Erythroblast (primary cell): Measurements from ENCODE around the gene CHIC1.
"Not testable (repeated sequence)": the region's sequence is repeated elsewhere in the genome, so short reads cannot be mapped to it uniquely, and the experiment has no call there.

ENCODE experiments used
- DNase-seq, 2 experiments: peaks; one replicate each; lab custom pipeline; 2025; lab: John Stamatoyannopoulos, UW
- GATA1 ChIP-seq: IDR thresholded peaks from 2 replicates; pipeline ENCODE4 v1.6.1; 2011; ENCODE audit warnings: low read depth, mild to moderate bottlenecking, control low read depth, low read length, moderate library complexity
- POLR2A ChIP-seq: IDR thresholded peaks from 2 replicates; pipeline ENCODE4 v1.6.1; 2011; ENCODE audit warnings: mild to moderate bottlenecking, low read length

CHIC1 gene

GRCh38 chrX:73647632-73648322, 84.8 kb downstream of the CHIC1 start:
- no peak for DNase-seq
- TF ChIP-seq POLR2A (no peak), GATA1 (no peak)

- DNase-seq, result not testable (repeated sequence)
Measured at GRCh38 chrX:73661322-73661721, 98.3 kb downstream of the CHIC1 start.

- TF ChIP-seq GATA1, result no peak
- TF ChIP-seq POLR2A, result no peak
- DNase-seq, result no peak
Measured at GRCh38 chrX:73668779-73669178, 105.8 kb downstream of the CHIC1 start.

GRCh38 chrX:73681408-73681807, 118.4 kb downstream of the CHIC1 start:
- TF ChIP-seq POLR2A, result no peak
- TF ChIP-seq GATA1, result no peak
- no peak for DNase-seq

GRCh38 chrX:73683236-73683859, 120.4 kb downstream of the CHIC1 start:
- TF ChIP-seq POLR2A (no peak), GATA1 (no peak)
- DNase-seq, result peak in 1 of 2 experiments; percentile 0

- not testable (repeated sequence) for DNase-seq
Measured at GRCh38 chrX:73707014-73707413, 144.0 kb downstream of the CHIC1 start.

GRCh38 chrX:73728602-73729001, 165.6 kb downstream of the CHIC1 start:
- TF ChIP-seq GATA1 (no peak), POLR2A (no peak)
- DNase-seq, result no peak
